GM19025 (cell line): ENCODE data around the gene SLC12A7.

ENCODE experiments used
- ATAC-seq: cut with Tn5 transposase; IDR thresholded peaks from one replicate; pipeline ENCODE4 v1.9.1; 2021; ENCODE audit warnings: mild to moderate bottlenecking, low read depth, moderate library complexity; ENCODE audit not compliant: unreplicated experiment

SLC12A7 gene

GRCh38 chr5:1041225-1042143, 70.4 kb downstream of the SLC12A7 start:
- ATAC-seq, result no peak

GRCh38 chr5:1040571-1040970, 71.3 kb downstream of the SLC12A7 start:
- no peak for ATAC-seq

- no peak for ATAC-seq
Observed at GRCh38 chr5:1039706-1040260, 72.1 kb downstream of the SLC12A7 start.

GRCh38 chr5:1039210-1039548, 72.7 kb downstream of the SLC12A7 start:
- ATAC-seq, result no peak

GRCh38 chr5:1038417-1039209, 73.2 kb downstream of the SLC12A7 start:
- no peak for ATAC-seq

- no peak for ATAC-seq
Observed at GRCh38 chr5:1037671-1038416, 74.0 kb downstream of the SLC12A7 start.

GRCh38 chr5:1037123-1037670, 74.7 kb downstream of the SLC12A7 start:
- ATAC-seq, result no peak

GRCh38 chr5:1036504-1037122, 75.2 kb downstream of the SLC12A7 start:
- no peak for ATAC-seq

- ATAC-seq, result no peak
Observed at GRCh38 chr5:1035421-1036405, 76.2 kb downstream of the SLC12A7 start.

GRCh38 chr5:1034986-1035385, 76.9 kb downstream of the SLC12A7 start:
- no peak for ATAC-seq

- ATAC-seq, result no peak
Observed at GRCh38 chr5:1034421-1034905, 77.4 kb downstream of the SLC12A7 start.

- ATAC-seq, result no peak
Observed at GRCh38 chr5:1033606-1034420, 78.0 kb downstream of the SLC12A7 start.

GRCh38 chr5:1033178-1033577, 78.7 kb downstream of the SLC12A7 start:
- no peak for ATAC-seq

- no peak for ATAC-seq
Observed at GRCh38 chr5:1032551-1033027, 79.3 kb downstream of the SLC12A7 start.

GRCh38 chr5:1032011-1032410, 79.9 kb downstream of the SLC12A7 start:
- ATAC-seq, result no peak

- ATAC-seq, result no peak
Observed at GRCh38 chr5:1031306-1031959, 80.4 kb downstream of the SLC12A7 start.

GRCh38 chr5:1030801-1031271, 81.0 kb downstream of the SLC12A7 start:
- ATAC-seq, result no peak
